WTC11 (cell line): ENCODE results near the gene UTP11. TPM values are rescaled to one million over a fixed set of nuclear protein-coding genes. Genes with fewer than 3 reads are reported as not detected.
A peak's percentile ranks its signal among the peaks of the same experiment; 100 is the strongest.

ENCODE experiments used
- AFF4 ChIP-seq: sonication (generic); formaldehyde crosslinking; IDR thresholded peaks from 2 replicates; pipeline ENCODE4 v1.8.1; 2023; ENCODE audit warnings: mild to moderate bottlenecking, missing genetic modification reagents, borderline replicate concordance
- ATF6 ChIP-seq: sonication (generic); formaldehyde crosslinking; IDR thresholded peaks from 2 replicates; pipeline ENCODE4 v1.8.1; 2023; ENCODE audit warnings: mild to moderate bottlenecking, missing genetic modification reagents
- E2F1 ChIP-seq: sonication (generic); formaldehyde crosslinking; IDR thresholded peaks from 2 replicates; pipeline ENCODE4 v1.8.0; 2022; ENCODE audit warnings: mild to moderate bottlenecking, missing genetic modification reagents
- FOXP1 ChIP-seq: sonication (generic); formaldehyde crosslinking; IDR thresholded peaks from 2 replicates; pipeline ENCODE4 v1.8.0; 2022; ENCODE audit warnings: missing genetic modification reagents, mild to moderate bottlenecking, moderate library complexity, borderline replicate concordance
- GTF2I ChIP-seq: fragments of 250-450 bp; sonication (Bioruptor Pico); conservative IDR thresholded peaks from 2 replicates; pipeline ENCODE4 v1.4.0; 2021; ENCODE audit warnings: mild to moderate bottlenecking
- IRF1 ChIP-seq: sonication (generic); formaldehyde crosslinking; IDR thresholded peaks from 2 replicates; pipeline ENCODE4 v1.8.0; 2023; ENCODE audit warnings: missing genetic modification reagents
- NR1H2 ChIP-seq: sonication (generic); formaldehyde crosslinking; IDR thresholded peaks from 2 replicates; pipeline ENCODE4 v1.9.0; 2021; ENCODE audit warnings: mild to moderate bottlenecking, moderate library complexity, missing genetic modification reagents
- STAT6 ChIP-seq: sonication (generic); formaldehyde crosslinking; conservative IDR thresholded peaks from 2 replicates; pipeline ENCODE4 v1.8.1; 2023; ENCODE audit warnings: mild to moderate bottlenecking, low read depth, missing genetic modification reagents, moderate library complexity
- TEAD4 ChIP-seq: sonication (generic); formaldehyde crosslinking; IDR thresholded peaks from 2 replicates; pipeline ENCODE4 v1.8.0; 2022; ENCODE audit warnings: mild to moderate bottlenecking, missing genetic modification reagents
- ZNF263 ChIP-seq: sonication (generic); formaldehyde crosslinking; IDR thresholded peaks from 2 replicates; pipeline ENCODE4 v1.8.1; 2022; ENCODE audit warnings: low read depth, mild to moderate bottlenecking, moderate library complexity, missing genetic modification reagents
- ZNF281 ChIP-seq: sonication (generic); formaldehyde crosslinking; IDR thresholded peaks from 2 replicates; pipeline ENCODE4 v1.8.0; 2023; ENCODE audit warnings: mild to moderate bottlenecking, missing genetic modification reagents
- ZNF396 ChIP-seq: fragments of 250-450 bp; sonication (Bioruptor Pico); IDR thresholded peaks from 2 replicates; pipeline ENCODE4 v1.8.0; 2021; ENCODE audit warnings: mild to moderate bottlenecking, moderate library complexity, borderline replicate concordance
- ZNF423 ChIP-seq: fragments of 250-450 bp; sonication (Bioruptor Pico); IDR thresholded peaks from 2 replicates; pipeline ENCODE4 v2.1.2; 2022; ENCODE audit warnings: mild to moderate bottlenecking, moderate library complexity
- ZNF512 ChIP-seq: sonication (generic); formaldehyde crosslinking; IDR thresholded peaks from 2 replicates; pipeline ENCODE4 v1.8.1; 2022; ENCODE audit warnings: missing genetic modification reagents, borderline replicate concordance
- ZNF532 ChIP-seq: fragments of 250-450 bp; sonication (Bioruptor Pico); IDR thresholded peaks from 2 replicates; pipeline ENCODE4 v1.9.0; 2021; ENCODE audit warnings: mild to moderate bottlenecking, borderline replicate concordance
- ZNF671 ChIP-seq: fragments of 250-450 bp; sonication (Bioruptor Pico); IDR thresholded peaks from 2 replicates; pipeline ENCODE4 v1.8.0; 2021; ENCODE audit warnings: mild to moderate bottlenecking
- total RNA-seq: library from RNA; stranded (reverse); gene quantifications from 3 replicates; pipeline ENCODE4 v1.2.3, GENCODE V29; 2021

UTP11 gene
- total RNA-seq, 1 experiment from 2014 or later: 42.2 TPM

GRCh38 chr1:38045401-38046332 is 33.1 kb downstream of the UTP11 start (continued):
- TF ChIP-seq ATF6 (CRISPR knock-in tag) (no peak), ZNF423 (CRISPR knock-in tag) (no peak), GTF2I (CRISPR knock-in tag) (no peak), AFF4 (CRISPR knock-in tag) (no peak), ZNF512 (peak; percentile 36; the same call in 1 of the 2 replicates), TEAD4 (CRISPR knock-in tag) (peak; percentile 81; the same call in 1 of the 2 replicates), E2F1 (CRISPR knock-in tag) (peak; percentile 83), NR1H2 (CRISPR knock-in tag) (0 out of 2 replicates have a peak, but pooled peaks have one; percentile 41), ZNF396 (no peak), IRF1 (CRISPR knock-in tag) (peak; percentile 92; the same call in 1 of the 2 replicates), ZNF532 (no peak), FOXP1 (CRISPR knock-in tag) (peak; percentile 98), STAT6 (CRISPR knock-in tag) (no peak), ZNF671 (CRISPR knock-in tag) (no peak), ZNF263 (CRISPR knock-in tag) (no peak), ZNF281 (CRISPR knock-in tag) (peak; percentile 19; the same call in 1 of the 2 replicates)
